ENCODE measurements around the gene LRIT3. TPM values are rescaled to one million over a fixed set of nuclear protein-coding genes. Genes with fewer than 3 reads are reported as not detected.

The LRIT3 gene
- total and polyA plus RNA-seq, 4 donors: 0.03 to 0.08 (median 0.07) TPM; not detected in 1

- no peaks in the 10 kb centered on the region for H3K9me3 ChIP-seq (ENCODE audit: control insufficient read depth in 4 of 4, low read length in 3 of 4)
- 92% methylated on average over 3 of the region's 3 CpGs for WGBS
- H3K4me3 ChIP-seq (ENCODE audit: low read depth in 1 of 3, low read length in 3 of 3): no peak overlapping the region
- H3K27ac ChIP-seq (ENCODE audit: low read depth in 1 of 2, low read length in 2 of 2): no peak overlapping the region
- H3K9ac ChIP-seq (ENCODE audit: low read depth in 1 of 2, low read length in 2 of 2): no peak overlapping the region
- DNase-seq (ENCODE audit: low spot score): no peak
- H3K4me1 ChIP-seq (ENCODE audit: control insufficient read depth in 4 of 4, insufficient read depth in 4 of 4, low read length in 3 of 4): no peaks in the 10 kb centered on the region
- H3K36me3 ChIP-seq (ENCODE audit: control insufficient read depth in 4 of 4, insufficient read depth in 3 of 4, low read depth in 1 of 4, low read length in 3 of 4): no peaks in the 10 kb centered on the region
- no peaks in the 10 kb centered on the region for H3K27me3 ChIP-seq (ENCODE audit: control insufficient read depth in 4 of 4, insufficient read depth in 4 of 4, low read length in 3 of 4)
- TF ChIP-seq TAF1 (conservative IDR thresholded peaks at IDR 0.05) (no peak), FOXA2 (IDR thresholded peaks at IDR 0.05) (no peak)
Observed at GRCh38 chr4:109877400-109877799, 29.5 kb downstream of the LRIT3 start.

GRCh38 chr4:109878355-109878754 lies 30.4 kb downstream of the LRIT3 start:
- Histone ChIP-seq H3K4me3 (ENCODE audit: low read depth in 1 of 3, low read length in 3 of 3) (no peak overlapping the region), H3K9me3 (ENCODE audit: control insufficient read depth in 4 of 4, low read length in 3 of 4) (no peaks in the 10 kb centered on the region), H3K4me1 (ENCODE audit: control insufficient read depth in 4 of 4, insufficient read depth in 4 of 4, low read length in 3 of 4) (no peaks in the 10 kb centered on the region), H3K9ac (ENCODE audit: low read depth in 1 of 2, low read length in 2 of 2) (no peak overlapping the region), H3K27ac (ENCODE audit: low read depth in 1 of 2, low read length in 2 of 2) (no peak overlapping the region), H3K36me3 (ENCODE audit: control insufficient read depth in 4 of 4, insufficient read depth in 3 of 4, low read depth in 1 of 4, low read length in 3 of 4) (no peaks in the 10 kb centered on the region), H3K27me3 (ENCODE audit: control insufficient read depth in 4 of 4, insufficient read depth in 4 of 4, low read length in 3 of 4) (no peaks in the 10 kb centered on the region)
- TF ChIP-seq FOXA1 (IDR thresholded peaks at IDR 0.05) (no peak), HNF4A (conservative IDR thresholded peaks at IDR 0.05) (no peak), EGR1 (IDR thresholded peaks at IDR 0.05; ENCODE audit: low read depth in 2 of 2) (no peak), HNF4G (IDR thresholded peaks at IDR 0.05) (no peak), RAD21 (IDR thresholded peaks at IDR 0.05) (no peak), MAX (IDR thresholded peaks at IDR 0.05) (no peak)
- TF ChIP-seq, protein P1, sequence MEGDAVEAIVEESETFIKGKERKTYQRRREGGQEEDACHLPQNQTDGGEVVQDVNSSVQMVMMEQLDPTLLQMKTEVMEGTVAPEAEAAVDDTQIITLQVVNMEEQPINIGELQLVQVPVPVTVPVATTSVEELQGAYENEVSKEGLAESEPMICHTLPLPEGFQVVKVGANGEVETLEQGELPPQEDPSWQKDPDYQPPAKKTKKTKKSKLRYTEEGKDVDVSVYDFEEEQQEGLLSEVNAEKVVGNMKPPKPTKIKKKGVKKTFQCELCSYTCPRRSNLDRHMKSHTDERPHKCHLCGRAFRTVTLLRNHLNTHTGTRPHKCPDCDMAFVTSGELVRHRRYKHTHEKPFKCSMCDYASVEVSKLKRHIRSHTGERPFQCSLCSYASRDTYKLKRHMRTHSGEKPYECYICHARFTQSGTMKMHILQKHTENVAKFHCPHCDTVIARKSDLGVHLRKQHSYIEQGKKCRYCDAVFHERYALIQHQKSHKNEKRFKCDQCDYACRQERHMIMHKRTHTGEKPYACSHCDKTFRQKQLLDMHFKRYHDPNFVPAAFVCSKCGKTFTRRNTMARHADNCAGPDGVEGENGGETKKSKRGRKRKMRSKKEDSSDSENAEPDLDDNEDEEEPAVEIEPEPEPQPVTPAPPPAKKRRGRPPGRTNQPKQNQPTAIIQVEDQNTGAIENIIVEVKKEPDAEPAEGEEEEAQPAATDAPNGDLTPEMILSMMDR (IDR thresholded peaks at IDR 0.05; ENCODE audit: low read depth, low read length, missing input control): no peak
- WGBS: 88% methylated on average over 2 of the region's 2 CpGs
- no peak for DNase-seq (ENCODE audit: low spot score)

DNA sequence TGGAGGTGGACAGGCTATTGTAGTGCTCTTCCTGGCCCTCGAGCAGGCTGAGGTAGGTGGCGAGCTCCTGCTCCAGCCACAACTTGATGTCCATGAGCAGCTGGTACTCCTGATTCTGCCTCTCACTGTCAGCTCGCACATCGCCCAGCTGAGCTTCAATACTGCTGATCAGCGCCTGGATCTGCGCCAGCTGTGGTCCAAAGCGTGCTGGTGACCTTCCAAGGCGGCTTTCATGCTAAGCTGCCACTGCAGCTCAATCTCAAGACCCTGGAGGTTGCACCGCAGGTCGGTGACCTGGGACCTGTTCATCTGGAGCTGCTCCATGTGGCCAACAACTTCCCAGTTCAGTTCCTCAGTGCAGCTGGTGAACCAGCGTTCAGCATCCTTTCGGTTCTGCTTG lies 31.2 kb downstream of the LRIT3 start:
- Histone ChIP-seq H3K9me3 (ENCODE audit: control insufficient read depth in 4 of 4, low read length in 3 of 4) (no peaks in the 10 kb centered on the region), H3K4me3 (ENCODE audit: low read depth in 1 of 3, low read length in 3 of 3) (no peak overlapping the region), H3K4me1 (ENCODE audit: control insufficient read depth in 4 of 4, insufficient read depth in 4 of 4, low read length in 3 of 4) (no peaks in the 10 kb centered on the region), H3K36me3 (ENCODE audit: control insufficient read depth in 4 of 4, insufficient read depth in 3 of 4, low read depth in 1 of 4, low read length in 3 of 4) (no peaks in the 10 kb centered on the region), H3K27ac (ENCODE audit: low read depth in 1 of 2, low read length in 2 of 2) (no peak overlapping the region), H3K27me3 (ENCODE audit: control insufficient read depth in 4 of 4, insufficient read depth in 4 of 4, low read length in 3 of 4) (no peaks in the 10 kb centered on the region), H3K9ac (ENCODE audit: low read depth in 1 of 2, low read length in 2 of 2) (no peak overlapping the region)
- DNase-seq (ENCODE audit: low spot score): no peak
- WGBS: 68% methylated on average over 12 of the region's 12 CpGs
- TF ChIP-seq MAX (IDR thresholded peaks at IDR 0.05) (no peak), YY1 (IDR thresholded peaks at IDR 0.05) (no peak), FOXA2 (IDR thresholded peaks at IDR 0.05) (no peak)

- WGBS: 94% methylated on average over 7 of the region's 7 CpGs
- Histone ChIP-seq H3K27me3 (ENCODE audit: control insufficient read depth in 4 of 4, insufficient read depth in 4 of 4, low read length in 3 of 4) (no peaks in the 10 kb centered on the region), H3K36me3 (ENCODE audit: control insufficient read depth in 4 of 4, insufficient read depth in 3 of 4, low read depth in 1 of 4, low read length in 3 of 4) (no peaks in the 10 kb centered on the region), H3K9me3 (ENCODE audit: control insufficient read depth in 4 of 4, low read length in 3 of 4) (no peaks in the 10 kb centered on the region), H3K9ac (ENCODE audit: low read depth in 1 of 2, low read length in 2 of 2) (no peak overlapping the region), H3K4me3 (ENCODE audit: low read depth in 1 of 3, low read length in 3 of 3) (no peak overlapping the region), H3K27ac (ENCODE audit: low read depth in 1 of 2, low read length in 2 of 2) (no peak overlapping the region), H3K4me1 (ENCODE audit: control insufficient read depth in 4 of 4, insufficient read depth in 4 of 4, low read length in 3 of 4) (no peaks in the 10 kb centered on the region)
- no peak for DNase-seq (ENCODE audit: low spot score)
- TF ChIP-seq ATF3 (IDR thresholded peaks at IDR 0.05) (no peak), JUND (IDR thresholded peaks at IDR 0.05) (no peak), NR2F2 (IDR thresholded peaks at IDR 0.05) (no peak), RXRA (IDR thresholded peaks at IDR 0.05) (no peak), MAX (IDR thresholded peaks at IDR 0.05) (no peak)
- TF ChIP-seq, protein P2, sequence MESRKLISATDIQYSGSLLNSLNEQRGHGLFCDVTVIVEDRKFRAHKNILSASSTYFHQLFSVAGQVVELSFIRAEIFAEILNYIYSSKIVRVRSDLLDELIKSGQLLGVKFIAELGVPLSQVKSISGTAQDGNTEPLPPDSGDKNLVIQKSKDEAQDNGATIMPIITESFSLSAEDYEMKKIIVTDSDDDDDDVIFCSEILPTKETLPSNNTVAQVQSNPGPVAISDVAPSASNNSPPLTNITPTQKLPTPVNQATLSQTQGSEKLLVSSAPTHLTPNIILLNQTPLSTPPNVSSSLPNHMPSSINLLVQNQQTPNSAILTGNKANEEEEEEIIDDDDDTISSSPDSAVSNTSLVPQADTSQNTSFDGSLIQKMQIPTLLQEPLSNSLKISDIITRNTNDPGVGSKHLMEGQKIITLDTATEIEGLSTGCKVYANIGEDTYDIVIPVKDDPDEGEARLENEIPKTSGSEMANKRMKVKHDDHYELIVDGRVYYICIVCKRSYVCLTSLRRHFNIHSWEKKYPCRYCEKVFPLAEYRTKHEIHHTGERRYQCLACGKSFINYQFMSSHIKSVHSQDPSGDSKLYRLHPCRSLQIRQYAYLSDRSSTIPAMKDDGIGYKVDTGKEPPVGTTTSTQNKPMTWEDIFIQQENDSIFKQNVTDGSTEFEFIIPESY (IDR thresholded peaks at IDR 0.05): no peak
- TF ChIP-seq, protein P3, sequence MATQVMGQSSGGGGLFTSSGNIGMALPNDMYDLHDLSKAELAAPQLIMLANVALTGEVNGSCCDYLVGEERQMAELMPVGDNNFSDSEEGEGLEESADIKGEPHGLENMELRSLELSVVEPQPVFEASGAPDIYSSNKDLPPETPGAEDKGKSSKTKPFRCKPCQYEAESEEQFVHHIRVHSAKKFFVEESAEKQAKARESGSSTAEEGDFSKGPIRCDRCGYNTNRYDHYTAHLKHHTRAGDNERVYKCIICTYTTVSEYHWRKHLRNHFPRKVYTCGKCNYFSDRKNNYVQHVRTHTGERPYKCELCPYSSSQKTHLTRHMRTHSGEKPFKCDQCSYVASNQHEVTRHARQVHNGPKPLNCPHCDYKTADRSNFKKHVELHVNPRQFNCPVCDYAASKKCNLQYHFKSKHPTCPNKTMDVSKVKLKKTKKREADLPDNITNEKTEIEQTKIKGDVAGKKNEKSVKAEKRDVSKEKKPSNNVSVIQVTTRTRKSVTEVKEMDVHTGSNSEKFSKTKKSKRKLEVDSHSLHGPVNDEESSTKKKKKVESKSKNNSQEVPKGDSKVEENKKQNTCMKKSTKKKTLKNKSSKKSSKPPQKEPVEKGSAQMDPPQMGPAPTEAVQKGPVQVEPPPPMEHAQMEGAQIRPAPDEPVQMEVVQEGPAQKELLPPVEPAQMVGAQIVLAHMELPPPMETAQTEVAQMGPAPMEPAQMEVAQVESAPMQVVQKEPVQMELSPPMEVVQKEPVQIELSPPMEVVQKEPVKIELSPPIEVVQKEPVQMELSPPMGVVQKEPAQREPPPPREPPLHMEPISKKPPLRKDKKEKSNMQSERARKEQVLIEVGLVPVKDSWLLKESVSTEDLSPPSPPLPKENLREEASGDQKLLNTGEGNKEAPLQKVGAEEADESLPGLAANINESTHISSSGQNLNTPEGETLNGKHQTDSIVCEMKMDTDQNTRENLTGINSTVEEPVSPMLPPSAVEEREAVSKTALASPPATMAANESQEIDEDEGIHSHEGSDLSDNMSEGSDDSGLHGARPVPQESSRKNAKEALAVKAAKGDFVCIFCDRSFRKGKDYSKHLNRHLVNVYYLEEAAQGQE (IDR thresholded peaks at IDR 0.05): no peak
Observed at GRCh38 chr4:109879636-109880314, 31.9 kb downstream of the LRIT3 start.

Measured in liver (tissue), 9 donors.